SK-N-SH (cell line): ENCODE measurements around the gene PAK1. TPM values are rescaled to one million over a fixed set of nuclear protein-coding genes. Genes with fewer than 3 reads are reported as not detected.

Experiments used
- CTCF ChIA-PET: fragments of 300-600, 350-600 bp; formaldehyde crosslinking; extraction: SDS; loops from one replicate; lab custom pipeline; 2021; lab: Yijun Ruan, JAX
- POLR2A ChIA-PET: fragments of 350-600 bp; sonication (Branson Sonifier 250); formaldehyde crosslinking; extraction: SDS; loops from one replicate; lab custom pipeline; 2020; ENCODE audit warnings: antibody characterized with exemption, inconsistent platforms; lab: Yijun Ruan, JAX
- DNase-seq: peaks from one replicate; pipeline ENCODE4 v3.0.0; 2012
- H2AFZ ChIP-seq: fragments of 200-600 bp; sonication (generic); 2 replicates; pipeline ENCODE4 v1.8.1; 2016; ENCODE audit warnings: antibody characterized with exemption, mild to moderate bottlenecking, low read depth
- H3F3A ChIP-seq: fragments of 200-600 bp; sonication (generic); replicated peaks from 2 replicates; pipeline ENCODE3; 2016; ENCODE audit warnings: antibody characterized with exemption, mild to moderate bottlenecking; ENCODE audit not compliant: insufficient read depth
- H3K27ac ChIP-seq, 2 experiments: fragments of 200-500 bp in 1 of 2; fragments of 200-600 bp in 1 of 2; sonication (Bioruptor generic) in 1 of 2; sonication (generic), shearing (Covaris generic) in 1 of 2; 2 replicates each; pipeline versions ENCODE4 v1.5.1 to v1.6.1; 2014 to 2016; ENCODE audit warnings: low read depth in 2 of 2, inconsistent platforms in 1 of 2, low read length in 1 of 2, mild to moderate bottlenecking in 1 of 2, mixed read lengths in 1 of 2
- H3K27me3 ChIP-seq: fragments of 200-600 bp; sonication (generic), shearing (Covaris generic); 2 replicates; pipeline ENCODE4 v1.6.1; 2016; ENCODE audit warnings: mixed run types; ENCODE audit not compliant: insufficient read depth
- H3K36me3 ChIP-seq, 2 experiments: fragments of 200-500 bp in 1 of 2; fragments of 200-600 bp in 1 of 2; sonication (Bioruptor generic) in 1 of 2; sonication (generic) in 1 of 2; replicated peaks in 1 of 2; 2 replicates each; pipeline versions ENCODE3 to v1.5.1; 2014 to 2016; ENCODE audit warnings: low read length in 1 of 2, mild to moderate bottlenecking in 1 of 2; ENCODE audit not compliant: insufficient read depth in 2 of 2, control insufficient read depth in 1 of 2
- H3K4me1 ChIP-seq, 2 experiments: fragments of 200-500 bp in 1 of 2; fragments of 200-600 bp in 1 of 2; sonication (Bioruptor generic) in 1 of 2; sonication (generic), shearing (Covaris generic) in 1 of 2; 2 replicates each; pipeline versions ENCODE4 v1.5.1 to v1.6.1; 2014 to 2016; ENCODE audit warnings: low read depth in 1 of 2, low read length in 1 of 2, mixed run types in 1 of 2; ENCODE audit not compliant: insufficient read depth in 2 of 2, control insufficient read depth in 1 of 2
- H3K4me2 ChIP-seq: fragments of 200-600 bp; sonication (generic), shearing (Covaris generic); 2 replicates; pipeline ENCODE4 v1.6.1; 2017; ENCODE audit warnings: mixed run types
- H3K4me3 ChIP-seq, 2 experiments: fragments of 200-500 bp in 1 of 2; fragments of 200-600 bp in 1 of 2; sonication (Bioruptor generic) in 1 of 2; sonication (generic), shearing (Covaris generic) in 1 of 2; 2 replicates each; pipeline versions ENCODE4 v1.5.1 to v1.8.1; 2014 to 2016; ENCODE audit warnings: low read depth in 2 of 2, inconsistent platforms in 1 of 2, low read length in 1 of 2, mild to moderate bottlenecking in 1 of 2, mixed read lengths in 1 of 2, moderate library complexity in 1 of 2
- H3K79me2 ChIP-seq: fragments of 200-600 bp; sonication (generic); 2 replicates; pipeline ENCODE4 v1.8.1; 2017; ENCODE audit warnings: mild to moderate bottlenecking; ENCODE audit not compliant: insufficient read depth
- H3K9ac ChIP-seq: fragments of 200-600 bp; sonication (generic); 2 replicates; pipeline ENCODE4 v1.6.1; 2017; ENCODE audit warnings: mixed run types
- H3K9me2 ChIP-seq: fragments of 200-600 bp; sonication (generic); 2 replicates; pipeline ENCODE4 v1.6.1; 2017; ENCODE audit warnings: mixed run types
- H3K9me3 ChIP-seq: fragments of 200-600 bp; sonication (generic); 2 replicates; pipeline ENCODE4 v1.6.1; 2017; ENCODE audit warnings: mixed run types, mild to moderate bottlenecking, moderate library complexity
- H4K20me1 ChIP-seq: fragments of 200-600 bp; sonication (generic); 2 replicates; pipeline ENCODE4 v1.6.1; 2017; ENCODE audit warnings: mild to moderate bottlenecking, mixed run types; ENCODE audit not compliant: insufficient read depth
- CTCF ChIP-seq: fragments of 200-600 bp; sonication (generic); IDR thresholded peaks from 2 replicates; pipeline ENCODE4 v1.6.1; 2017; ENCODE audit warnings: antibody characterized with exemption, mild to moderate bottlenecking, moderate library complexity
- EP300 ChIP-seq, 2 experiments: IDR thresholded peaks; 2 replicates each; pipeline versions ENCODE4 v1.4.0 to v1.6.1; 2012; ENCODE audit warnings: borderline replicate concordance in 1 of 2, low read depth in 1 of 2, low read length in 1 of 2
- GATA2 ChIP-seq: sonication (generic); formaldehyde crosslinking; IDR thresholded peaks from 2 replicates; pipeline ENCODE4 v1.5.0; 2020; ENCODE audit warnings: mild to moderate bottlenecking, missing genetic modification reagents
- JUND ChIP-seq: IDR thresholded peaks from 2 replicates; pipeline ENCODE4 v1.4.0; 2012
- NFIC ChIP-seq: IDR thresholded peaks from 2 replicates; pipeline ENCODE4 v1.4.0; 2012; ENCODE audit warnings: borderline replicate concordance
- NRF1 ChIP-seq: IDR thresholded peaks from 2 replicates; pipeline ENCODE4 v1.6.1; 2012; ENCODE audit warnings: low read depth, mild to moderate bottlenecking, low read length
- RCOR1 ChIP-seq: fragments of 150-350 bp; IDR thresholded peaks from 2 replicates; pipeline ENCODE4 v1.6.1; 2017; ENCODE audit warnings: antibody characterized with exemption, low read length
- REST ChIP-seq: IDR thresholded peaks from 2 replicates; pipeline ENCODE4 v1.6.1; 2012; ENCODE audit warnings: mild to moderate bottlenecking, low read depth, low read length, moderate library complexity
- TAF1 ChIP-seq: IDR thresholded peaks from 2 replicates; pipeline ENCODE4 v1.6.1; 2012; ENCODE audit warnings: low read depth, mild to moderate bottlenecking, low read length, moderate library complexity, borderline replicate concordance
- USF2 ChIP-seq: fragments of 150-350 bp; IDR thresholded peaks from 2 replicates; pipeline ENCODE4 v1.6.1; 2017; ENCODE audit warnings: antibody characterized with exemption, low read length, low read depth, borderline replicate concordance
- YY1 ChIP-seq: IDR thresholded peaks from 2 replicates; pipeline ENCODE4 v1.4.0; 2012; ENCODE audit warnings: low read depth, mild to moderate bottlenecking
- ZBTB33 ChIP-seq: IDR thresholded peaks from 2 replicates; pipeline ENCODE4 v1.4.0; 2012; ENCODE audit warnings: low read depth, borderline replicate concordance
- WGBS: methylation state at CpG from one replicate; pipeline ENCODE4 v1.1.6; 2017; ENCODE audit warnings: low lambda C conversion rate; 5-methylcytosine and 5-hydroxymethylcytosine counted together
- polyA plus RNA-seq, 3 experiments: library from polyadenylated mRNA; depleted of rRNA; stranded (reverse); fragments of >200 nt; gene quantifications; 2 replicates each; pipeline ENCODE4 v1.2.3, GENCODE V29; 2012

Gene PAK1
- polyA plus RNA-seq, 1 of the 3 experiments (the other 2 are of a cell fraction), result 17.9 TPM

GRCh38 chr11:77322506-77322905 lies 151.4 kb downstream of the PAK1 start:
- Histone ChIP-seq H3F3A (no peaks in the 10 kb centered on the region), H3K79me2 (no peaks in the 10 kb centered on the region), H3K4me3 (no peak overlapping the region), H3K36me3 (no peaks in the 10 kb centered on the region), H3K27me3 (no peaks in the 10 kb centered on the region), H4K20me1 (no peaks in the 10 kb centered on the region), H3K4me1 (no peaks in the 10 kb centered on the region), H3K4me2 (no peak overlapping the region), H3K9ac (no peak overlapping the region), H3K27ac (no peak overlapping the region), H3K9me2 (no peaks in the 10 kb centered on the region), H2AFZ (no peak overlapping the region), H3K9me3 (no peaks in the 10 kb centered on the region)
- CTCF ChIA-PET, result interaction anchor here (0.6 to 1.2 kb wide), 2 partner anchors 135 to 862 kb away, joined by 3 read pairs; no protein-coding TSS in a partner anchor
- POLR2A ChIA-PET, result no interaction called here
- DNase-seq, result no peak
- TF ChIP-seq JUND, result no peak
- no peak for TF ChIP-seq EP300 (IDR thresholded peaks at IDR 0.05; ENCODE audit: borderline replicate concordance in 1 of 2, low read depth in 1 of 2, low read length in 1 of 2)
- TF ChIP-seq NRF1, result no peak
- TF ChIP-seq RCOR1, result no peak
- no peak for TF ChIP-seq GATA2
- TF ChIP-seq YY1, result no peak
- TF ChIP-seq REST, result no peak
- no peak for TF ChIP-seq NFIC
- TF ChIP-seq TAF1, result no peak
- no peak for TF ChIP-seq ZBTB33
- 88% methylated on average over 2 of the region's 2 CpGs for WGBS

GRCh38 chr11:77320351-77320750 lies 153.5 kb downstream of the PAK1 start:
- Histone ChIP-seq H4K20me1 (no peaks in the 10 kb centered on the region), H2AFZ (no peak overlapping the region), H3K36me3 (no peaks in the 10 kb centered on the region), H3K4me3 (no peak overlapping the region), H3F3A (no peaks in the 10 kb centered on the region), H3K79me2 (no peaks in the 10 kb centered on the region), H3K4me2 (no peak overlapping the region), H3K4me1 (no peaks in the 10 kb centered on the region), H3K27me3 (no peaks in the 10 kb centered on the region), H3K27ac (no peak overlapping the region), H3K9me2 (no peaks in the 10 kb centered on the region), H3K9ac (no peak overlapping the region), H3K9me3 (no peaks in the 10 kb centered on the region)
- ChIA-PET CTCF (interaction anchor here (2.2 kb wide), 1 partner anchor 228 kb away, joined by 10 read pairs; no protein-coding TSS in a partner anchor), POLR2A (no interaction called here)
- TF ChIP-seq CTCF (no peak), USF2 (no peak)
- DNase-seq, result no peak
- WGBS, result 100% methylated on average over 1 of the region's 1 CpG
